DMS53 (cell line): ENCODE results near the gene INSIG1.

ENCODE experiments used
- DNase-seq: peaks from one replicate; lab custom pipeline; 2025; lab: John Stamatoyannopoulos, UW

The INSIG1 gene

DNA sequence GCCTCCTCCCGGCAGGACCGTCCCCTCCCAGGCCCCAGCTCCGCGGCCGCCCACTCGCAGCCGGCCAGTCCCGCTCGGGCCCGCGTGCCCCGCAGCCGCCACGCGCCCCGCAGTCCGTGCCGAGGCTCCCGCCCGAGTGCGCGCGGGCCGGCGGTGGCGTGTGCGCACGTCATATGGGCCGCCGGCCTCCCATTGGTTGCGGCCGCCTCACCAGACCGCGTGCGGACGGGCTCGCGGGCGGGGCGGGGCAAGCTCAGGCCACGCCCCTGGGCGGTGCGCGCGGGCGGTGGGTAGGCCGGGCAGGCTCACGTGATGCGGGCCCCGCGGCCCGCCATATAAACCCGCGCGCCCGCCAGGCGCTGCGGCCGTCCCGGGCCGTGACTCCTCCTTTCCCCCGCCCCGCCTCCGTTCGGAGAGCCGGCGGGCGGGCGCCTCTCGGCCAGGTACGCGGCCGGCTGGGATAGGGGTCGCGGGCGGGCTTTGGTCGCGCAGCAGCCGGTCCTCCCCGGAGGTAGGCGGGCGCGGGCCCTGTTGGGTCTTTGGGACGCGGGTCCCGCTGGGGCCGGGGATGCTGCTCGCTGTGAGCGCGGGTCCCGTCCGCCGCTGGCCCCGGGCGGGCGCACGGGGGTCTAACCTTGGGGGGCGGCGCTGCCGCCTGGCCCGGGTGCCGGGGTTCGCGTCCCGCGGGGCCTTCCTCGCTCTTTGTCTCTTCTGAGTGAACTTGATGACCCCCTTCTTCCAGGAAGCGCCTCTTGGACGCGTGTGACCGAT is at the start of gene INSIG1:
Gene INSIG1 (plus strand): TSS at position 362 of the 771 bp plus-strand sequence. CDS start 408 bp downstream, at position 770.
- DNase-seq = peak; percentile 98

DNA sequence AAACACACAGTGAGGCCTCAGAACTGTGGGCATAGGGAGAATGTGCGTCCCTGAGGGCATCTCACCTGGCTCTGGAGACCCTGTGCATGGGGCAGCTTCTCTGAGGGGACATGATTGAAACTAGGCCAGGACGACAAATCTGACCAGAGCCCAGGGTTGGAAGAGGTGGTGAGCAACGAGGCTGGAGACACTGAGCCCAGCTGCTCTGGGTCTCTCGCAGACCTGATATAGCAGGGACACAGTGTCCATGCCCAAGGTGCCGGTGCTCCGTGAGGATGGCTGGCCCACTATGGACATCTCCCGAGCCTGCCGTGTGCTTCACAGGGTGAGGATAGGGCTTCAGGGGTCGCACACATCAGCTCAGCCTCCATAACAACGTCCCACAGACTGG is 49.3 kb upstream of the INSIG1 start:
- DNase-seq = no peak

DNA sequence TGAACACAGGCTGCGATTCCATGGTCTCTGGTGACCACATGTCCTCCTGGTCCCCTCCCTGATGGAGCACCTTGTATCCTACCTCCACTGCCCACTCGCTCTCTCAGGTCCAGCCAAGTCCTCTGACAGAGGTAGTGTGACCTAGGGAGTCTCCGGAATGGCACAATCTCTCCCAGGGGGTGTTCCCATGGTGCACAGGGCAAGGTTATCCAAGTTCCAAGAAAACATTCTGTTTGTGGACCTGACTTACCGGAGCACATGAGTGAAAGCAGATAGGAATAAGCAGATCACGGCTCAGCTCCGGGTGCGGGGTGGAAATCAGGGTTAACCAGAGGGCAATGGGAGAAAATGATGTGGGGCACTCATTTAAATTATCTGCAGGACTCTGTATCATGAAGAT is 45.8 kb upstream of the INSIG1 start:
- DNase-seq = no peak

DNA sequence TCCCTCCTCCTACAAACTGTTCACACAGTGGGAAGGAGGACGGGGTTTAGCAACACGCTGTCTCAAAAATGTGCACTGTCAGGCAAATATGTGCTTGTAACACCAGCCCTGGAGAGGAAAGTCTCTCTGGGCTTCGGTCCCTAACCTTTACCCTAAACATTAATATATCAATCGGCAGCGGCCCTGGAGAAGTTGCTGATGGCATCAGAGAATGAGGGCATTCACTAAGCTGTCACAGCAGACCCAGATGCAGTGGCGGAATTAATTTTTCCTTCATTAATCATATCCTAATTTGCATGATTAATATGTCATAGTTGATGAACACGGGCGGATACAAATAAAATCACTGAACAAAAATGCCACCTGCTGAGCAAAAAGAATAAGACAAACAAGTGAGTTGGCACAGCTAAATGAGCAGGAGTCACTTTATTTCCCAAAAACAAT is 45.2 kb upstream of the INSIG1 start:
- no peak for DNase-seq

DNA sequence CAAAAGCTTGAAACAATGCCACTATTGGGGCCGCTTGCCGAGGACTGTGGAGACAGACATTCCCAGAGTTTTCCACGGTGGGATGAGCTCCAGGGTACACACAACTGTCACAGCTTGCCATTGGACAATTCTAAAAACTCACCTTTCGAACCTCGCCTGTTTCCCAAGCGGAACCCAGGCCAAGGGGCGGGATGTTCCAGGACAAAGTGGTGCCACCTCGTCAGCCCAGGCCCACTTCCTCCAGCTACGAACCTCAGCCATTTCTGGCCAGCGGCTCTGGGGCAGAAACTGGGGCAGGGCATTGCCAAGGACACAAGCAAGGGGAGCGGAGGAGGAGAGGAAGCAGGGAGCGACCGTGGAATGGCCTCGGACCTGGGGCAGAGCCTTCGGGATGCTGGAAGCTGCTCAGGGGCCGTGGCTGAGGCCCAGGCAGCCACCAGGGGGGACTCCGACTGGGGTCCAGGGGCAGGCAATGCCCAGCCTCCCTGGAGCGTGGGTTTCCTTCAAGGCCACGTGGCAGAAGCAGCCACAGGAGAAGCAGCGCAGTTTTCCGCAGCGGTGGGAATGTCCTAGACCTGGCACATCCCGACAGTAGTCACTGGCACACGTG is 44.7 kb upstream of the INSIG1 start:
- no peak for DNase-seq

DNA sequence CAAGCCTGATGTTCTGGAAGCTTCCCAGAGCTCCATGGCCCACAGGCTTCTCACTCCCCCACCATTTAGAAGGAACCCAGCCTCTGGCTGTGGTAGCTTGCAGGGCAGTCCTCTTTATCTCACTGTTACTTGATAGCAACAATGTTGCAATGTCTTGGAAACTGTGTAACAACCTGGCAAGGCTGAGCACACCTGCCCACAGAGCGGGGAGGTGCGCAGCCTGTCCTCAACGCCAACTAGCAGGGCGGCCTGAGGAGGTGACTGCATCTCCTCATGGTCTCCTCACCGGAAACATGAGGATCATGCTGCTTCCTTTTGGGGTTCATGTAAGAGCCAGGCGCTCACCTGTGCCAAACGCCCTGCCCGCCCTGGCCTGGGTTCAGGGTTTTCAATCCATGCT is 43.7 kb upstream of the INSIG1 start:
- DNase-seq = no peak

DNA sequence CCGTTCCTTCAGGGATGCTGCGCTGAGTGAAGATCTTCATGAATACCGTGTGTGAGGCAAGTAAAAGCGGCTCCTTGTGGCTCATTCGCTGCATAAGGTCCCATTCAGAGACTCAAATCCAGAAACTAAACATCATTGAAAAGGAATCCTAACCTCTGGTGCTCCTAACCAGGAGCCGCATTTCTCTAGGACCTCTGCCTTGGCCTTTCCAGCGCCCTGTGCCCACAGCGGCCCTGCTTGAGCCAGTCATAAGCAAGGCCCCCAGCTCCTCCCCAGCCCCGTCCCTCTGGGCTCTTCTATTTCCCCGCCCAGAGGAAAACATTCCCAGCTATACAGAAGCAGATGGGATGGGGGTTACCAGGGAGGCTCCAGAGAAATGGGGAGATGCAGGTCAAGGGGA is 42.6 kb upstream of the INSIG1 start:
- no peak for DNase-seq

DNA sequence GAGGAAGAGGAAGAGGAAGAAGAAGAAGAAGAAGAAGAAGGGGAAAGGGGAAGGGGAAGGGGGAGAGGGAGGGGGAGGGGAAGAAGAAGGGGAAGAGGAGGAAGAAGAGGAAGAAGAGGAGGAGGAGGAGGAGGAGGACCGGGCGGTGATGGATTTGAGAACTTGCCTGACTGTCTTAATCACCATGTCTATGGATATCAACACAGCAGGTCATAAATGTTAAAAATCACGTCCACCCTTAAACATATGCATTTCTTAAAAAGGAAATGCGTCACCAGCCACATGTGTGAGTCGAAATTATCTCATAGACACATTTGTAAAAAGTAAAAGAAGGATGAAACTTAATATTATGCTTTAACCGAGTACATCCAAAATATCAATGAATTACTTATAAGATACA is 42.1 kb upstream of the INSIG1 start:
- no peak for DNase-seq

DNA sequence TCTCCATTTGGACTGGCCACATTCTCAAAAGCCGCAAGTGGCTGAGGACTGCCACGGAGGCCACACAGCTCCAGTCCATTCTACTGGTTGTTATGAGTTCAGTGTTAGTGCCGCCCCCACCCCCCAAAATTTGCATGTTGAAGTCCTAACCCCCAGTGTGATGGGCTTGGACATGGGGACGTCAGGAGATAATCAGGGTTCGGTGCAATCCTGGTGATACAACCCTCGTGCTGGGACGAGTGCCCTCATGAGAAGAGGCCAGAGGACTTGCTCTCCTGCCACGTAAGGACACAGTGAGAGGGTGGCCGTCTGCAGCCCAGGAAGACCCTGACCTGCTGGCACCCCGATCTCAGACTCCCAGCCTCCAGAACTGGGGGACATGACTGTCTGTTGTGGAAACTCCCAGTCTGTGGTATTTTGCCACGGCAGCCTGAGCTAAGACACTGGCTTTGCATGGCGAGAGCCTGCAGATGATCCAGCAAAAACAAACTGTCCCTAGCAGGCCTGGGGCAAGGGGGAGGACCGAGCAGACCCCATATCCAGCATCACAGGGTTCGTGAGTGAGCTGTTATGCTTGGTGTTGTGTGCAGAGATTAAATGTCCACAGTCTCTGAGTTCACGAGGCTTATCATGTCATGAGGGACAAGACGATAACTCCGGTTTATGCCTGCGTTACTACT is 41.5 kb upstream of the INSIG1 start:
- no peak for DNase-seq

DNA sequence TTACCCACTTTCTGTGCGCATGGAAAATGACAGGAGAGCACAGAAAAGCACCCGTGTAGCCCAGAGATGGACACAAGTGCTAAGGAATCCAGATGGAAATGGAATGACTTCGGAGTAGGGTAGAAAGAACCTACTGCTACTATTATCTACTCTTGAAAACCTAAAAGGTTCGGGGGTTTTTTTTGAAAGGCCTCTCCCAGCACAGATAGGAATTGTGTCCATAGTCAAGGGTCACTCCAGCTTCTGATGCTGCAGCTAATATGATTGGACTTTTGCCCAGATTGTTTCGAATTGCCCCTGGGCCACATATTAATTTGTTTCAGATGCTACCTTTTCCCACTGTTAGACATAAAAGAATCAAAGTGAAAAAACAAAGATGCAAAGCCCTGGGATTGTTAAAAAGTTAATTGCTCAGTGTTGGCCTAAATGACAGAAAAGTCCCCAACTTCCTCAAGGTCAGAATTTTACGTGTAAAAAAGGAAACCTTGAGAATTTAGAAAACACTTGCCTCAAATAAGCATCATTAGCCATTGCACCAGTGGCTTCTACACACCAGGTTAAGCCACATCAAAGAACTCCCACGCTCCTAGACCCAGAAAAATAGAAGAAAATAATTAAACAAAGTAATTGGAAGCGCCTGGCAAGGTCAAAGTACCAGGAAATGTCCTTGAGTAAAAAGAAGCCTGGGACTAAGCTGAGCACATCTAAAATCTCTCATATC is 40.8 kb upstream of the INSIG1 start:
- DNase-seq = no peak

DNA sequence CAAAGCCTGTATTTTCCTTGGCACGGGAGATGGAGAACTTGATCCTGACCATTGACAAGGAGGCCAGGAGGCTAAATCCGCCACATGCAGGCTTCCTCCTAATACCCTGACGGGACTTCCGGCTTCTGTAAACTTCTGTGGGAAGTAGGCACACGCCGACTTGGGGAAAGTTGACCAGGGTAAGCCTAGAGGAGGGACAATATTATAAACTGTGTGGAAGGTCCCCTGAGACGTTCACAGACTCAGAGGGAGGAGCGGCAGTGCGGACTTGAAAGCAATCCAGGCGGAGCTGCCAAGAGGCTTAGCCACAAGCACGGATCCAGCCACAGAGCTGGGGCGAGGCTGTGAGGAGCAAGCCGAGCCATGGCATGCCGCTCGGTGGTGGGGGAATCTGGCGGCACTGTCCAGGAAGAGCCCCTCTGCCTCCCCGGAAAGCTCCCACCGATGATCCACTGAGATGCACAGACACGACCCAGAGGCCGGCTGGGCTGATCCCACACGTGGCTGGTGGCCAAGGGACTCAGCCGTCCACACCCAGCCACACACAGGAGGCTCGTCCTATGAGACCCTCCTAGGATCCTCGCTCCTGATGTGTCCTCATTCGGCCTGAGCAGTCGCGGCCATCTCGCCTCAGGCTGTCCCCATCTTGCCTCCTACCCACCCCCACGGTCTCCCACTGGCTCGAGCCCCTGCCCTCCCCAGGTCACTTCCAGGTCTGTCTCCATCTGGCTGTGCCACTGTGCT is 40.0 kb upstream of the INSIG1 start:
- no peak for DNase-seq

DNA sequence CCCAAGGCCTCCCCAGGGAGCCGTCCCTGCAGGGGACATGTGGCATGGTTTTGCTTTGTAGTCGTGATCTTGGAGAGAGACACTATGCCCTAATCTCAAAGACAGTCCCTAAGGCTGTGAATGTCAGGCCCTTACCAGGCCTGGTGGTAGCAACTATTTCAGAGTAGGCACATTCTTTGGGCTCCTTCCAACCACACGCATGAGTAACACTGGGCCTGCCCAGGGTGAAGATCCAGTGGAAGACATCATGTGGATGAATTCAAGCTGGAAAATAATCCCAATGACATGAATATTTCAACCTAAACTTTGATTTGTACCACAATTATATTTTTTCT is 39.5 kb upstream of the INSIG1 start:
- DNase-seq = no peak

DNA sequence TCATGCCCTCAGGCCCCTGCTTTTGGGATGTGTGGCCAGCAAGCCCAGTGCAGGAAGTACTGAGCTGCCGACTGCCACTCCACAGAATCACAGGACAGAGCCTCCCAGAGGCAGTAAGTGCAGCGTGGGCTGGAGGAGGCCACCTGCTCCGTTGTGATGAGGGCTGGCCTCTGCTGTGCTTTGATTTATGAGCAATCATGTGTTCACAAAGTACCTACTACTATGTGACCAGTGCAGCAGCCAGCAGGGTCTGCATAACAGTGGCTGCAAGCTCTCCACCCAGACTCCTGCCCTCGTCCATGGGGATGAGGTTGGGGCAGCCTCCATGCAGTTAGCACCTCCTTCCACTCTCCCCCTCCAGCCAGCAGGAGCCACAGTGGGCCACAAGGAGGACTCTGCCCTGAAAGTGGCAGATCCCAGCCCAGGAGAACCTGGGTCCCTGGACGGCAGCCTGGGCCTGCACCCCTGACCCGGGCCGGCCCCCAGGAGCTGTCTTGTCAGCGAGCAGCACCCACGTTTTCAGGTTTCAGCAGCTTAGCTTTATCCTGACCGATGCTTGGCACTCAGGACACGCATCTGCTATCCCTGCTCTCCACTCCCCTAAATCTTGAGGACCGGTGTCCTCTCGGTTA is 37.7 kb upstream of the INSIG1 start:
- no peak for DNase-seq

DNA sequence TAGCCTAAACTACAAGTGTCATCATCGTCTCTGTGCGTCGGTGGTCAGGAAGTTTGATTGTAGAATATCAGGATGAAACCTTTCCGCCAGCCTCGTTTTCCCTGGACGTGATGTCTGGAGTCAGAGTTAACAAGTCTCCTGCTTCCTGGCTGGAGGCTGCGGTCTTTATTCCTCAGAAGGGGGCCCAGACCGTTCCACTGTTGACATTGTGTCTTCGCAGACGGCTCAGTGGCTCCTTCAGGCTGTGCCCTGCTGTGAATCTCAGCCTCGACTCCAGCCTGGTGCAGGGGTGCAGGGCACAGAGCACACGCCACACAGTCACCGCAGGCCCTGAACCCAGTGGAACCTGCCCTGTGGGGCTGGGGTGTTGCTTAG is 37.2 kb upstream of the INSIG1 start:
- DNase-seq = no peak

DNA sequence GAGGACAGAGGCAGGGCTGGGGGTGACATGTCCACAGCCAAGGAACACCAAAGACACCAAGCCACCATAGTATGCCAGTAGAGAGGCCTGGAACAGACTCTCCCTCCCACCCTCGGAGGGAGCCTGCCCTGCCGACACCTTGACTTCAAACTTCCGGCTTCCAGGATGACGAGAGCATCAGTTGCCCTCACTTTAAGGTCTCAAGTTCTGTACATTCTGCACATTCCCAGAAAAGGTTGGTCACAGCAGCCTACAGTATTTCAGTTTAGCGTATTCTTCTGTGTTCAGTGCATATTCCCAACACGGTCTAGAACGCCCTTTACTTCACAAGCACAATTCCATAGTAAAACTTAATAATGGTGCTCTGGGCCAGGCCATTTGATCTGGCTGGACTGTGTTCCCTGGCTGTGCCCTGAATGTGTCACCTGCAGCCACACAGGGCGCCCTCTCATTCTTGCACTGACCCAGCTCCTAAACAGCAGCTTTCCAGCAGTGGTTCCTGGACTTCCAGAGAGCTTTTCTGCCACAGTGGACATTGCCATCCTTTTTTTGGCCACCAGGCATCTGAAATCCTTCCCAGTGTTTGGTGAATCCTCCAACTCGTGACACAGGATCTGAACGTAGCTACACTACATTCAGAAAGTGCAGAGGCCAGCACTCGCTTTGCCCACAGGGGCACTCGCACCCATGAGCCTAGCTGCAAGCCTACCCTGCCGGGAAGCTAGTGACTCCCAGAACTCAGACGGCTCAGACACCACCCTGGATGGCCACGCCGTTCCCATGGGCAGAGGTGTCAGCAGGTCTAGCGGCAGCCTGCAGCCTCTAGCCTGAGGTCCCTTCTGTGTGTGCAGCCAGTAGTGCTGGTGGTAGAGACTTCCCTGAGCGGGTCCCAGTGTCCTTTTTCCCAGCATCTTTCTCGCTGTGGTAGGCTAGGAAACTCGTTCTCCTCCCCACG is 36.4 kb upstream of the INSIG1 start:
- DNase-seq = no peak

DNA sequence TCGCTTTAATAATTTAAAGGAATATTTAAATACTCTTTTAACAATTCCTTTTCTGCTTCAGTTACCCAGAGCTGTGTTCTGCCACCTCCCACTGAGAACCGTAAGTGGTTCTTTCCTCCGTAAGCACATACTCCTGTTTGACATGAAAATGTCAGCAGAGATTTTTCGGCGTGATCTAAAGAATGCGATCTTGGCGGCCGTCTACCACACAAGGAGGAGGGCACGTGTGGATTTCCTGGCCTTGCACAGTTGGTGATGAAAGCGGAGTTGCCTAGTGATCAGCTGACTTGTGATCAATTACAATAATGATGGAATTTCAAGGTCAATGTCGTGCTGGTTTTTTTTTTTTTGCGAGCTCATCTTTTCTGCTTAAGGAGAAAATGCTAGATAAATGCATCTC is 35.6 kb upstream of the INSIG1 start:
- no peak for DNase-seq

DNA sequence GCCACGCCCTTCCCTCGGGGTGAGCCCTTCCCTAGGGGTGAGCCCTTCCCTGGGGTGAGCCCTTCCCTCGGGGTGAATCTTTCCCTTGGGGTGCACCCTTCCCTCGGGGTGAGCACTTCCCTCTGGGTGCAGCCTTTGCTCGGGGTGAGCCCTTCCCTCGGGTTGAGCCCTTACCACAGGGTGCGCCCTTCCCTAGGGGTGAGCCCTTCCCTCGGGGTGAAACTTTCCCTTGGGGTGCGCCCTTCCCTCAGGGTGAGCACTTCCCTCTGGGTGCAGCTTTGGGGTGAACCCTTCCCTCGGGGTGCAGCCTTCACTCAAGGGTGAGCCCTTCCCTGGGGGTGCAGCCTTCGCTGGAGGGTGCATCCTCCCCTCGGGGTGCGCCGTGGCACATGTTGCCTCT is 34.6 kb upstream of the INSIG1 start:
- no peak for DNase-seq

DNA sequence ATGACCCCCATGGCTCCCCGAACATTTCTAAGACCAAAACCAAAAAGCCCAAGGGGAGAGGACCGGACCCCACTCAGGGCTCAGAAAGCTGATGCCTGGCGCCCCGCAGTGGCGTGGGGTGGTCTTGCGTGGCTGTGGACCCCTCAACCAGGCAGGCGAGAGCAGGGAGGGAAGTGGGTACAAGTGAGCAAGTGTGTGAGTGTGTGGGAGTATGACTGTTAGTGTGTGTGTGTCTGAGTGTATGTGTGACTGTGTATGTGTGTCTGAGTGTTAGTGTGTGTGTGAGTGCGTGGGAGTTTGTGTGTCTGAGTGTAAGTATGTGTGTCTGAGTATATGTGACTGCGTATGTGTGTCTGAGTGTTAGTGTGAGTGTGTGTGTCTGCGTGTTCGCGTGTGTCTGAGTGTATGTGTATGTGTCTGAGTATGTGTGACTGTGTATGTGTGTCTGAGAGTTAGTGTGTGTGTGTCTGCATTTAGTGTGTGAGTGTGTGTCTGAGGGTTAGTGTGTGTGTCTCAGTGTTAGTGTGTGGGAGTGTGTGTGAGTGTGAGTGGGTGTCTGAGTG is 34.0 kb upstream of the INSIG1 start:
- no peak for DNase-seq

DNA sequence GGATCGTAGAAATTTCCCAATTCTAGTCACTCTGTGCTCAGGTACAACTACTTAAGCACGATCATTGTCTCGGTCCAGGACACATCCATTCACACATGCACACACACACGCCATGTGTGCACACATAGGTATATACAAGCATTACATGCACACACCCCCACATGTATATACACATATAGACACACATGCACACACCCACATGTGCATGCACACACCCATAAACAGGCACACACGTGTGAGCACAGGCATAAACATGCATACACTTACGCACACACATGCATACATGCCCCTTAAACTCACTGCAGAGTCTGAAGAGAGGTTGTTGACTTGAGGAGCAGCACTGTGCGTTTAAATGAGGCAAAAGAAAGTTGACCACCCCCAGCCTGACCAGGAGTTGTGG is 32.5 kb upstream of the INSIG1 start:
- DNase-seq = no peak

DNA sequence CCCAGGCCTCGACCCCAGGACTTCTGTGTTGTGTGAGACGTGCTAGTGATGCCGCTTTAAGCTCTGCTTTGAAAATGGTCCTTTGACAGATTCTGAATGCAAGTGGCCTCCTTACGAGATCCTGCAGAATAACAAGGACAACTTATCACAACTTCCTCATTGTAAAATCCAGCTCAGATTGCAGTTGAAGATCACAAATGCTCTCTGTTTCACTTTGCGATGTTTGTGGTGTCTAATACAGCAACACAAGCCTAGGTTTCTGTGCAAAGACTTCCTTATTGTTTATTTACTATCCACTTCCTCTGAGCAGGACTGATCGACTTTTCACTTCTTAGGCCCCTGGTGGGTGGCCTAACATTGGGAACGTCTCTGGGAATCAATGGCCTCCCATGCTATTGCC is 31.7 kb upstream of the INSIG1 start:
- DNase-seq = no peak
